WTC11 (cell line): ENCODE measurements around the gene RAD9B. TPM values are rescaled to one million over a fixed set of nuclear protein-coding genes. Genes with fewer than 3 reads are reported as not detected.

ENCODE experiments used
- ELF4 ChIP-seq: sonication (generic); formaldehyde crosslinking; IDR thresholded peaks from 2 replicates; pipeline ENCODE4 v1.8.1; 2022; ENCODE audit warnings: low read depth, mild to moderate bottlenecking, moderate library complexity, missing genetic modification reagents
- EMX1 ChIP-seq: fragments of 250-450 bp; sonication (Bioruptor Pico); IDR thresholded peaks from 2 replicates; pipeline ENCODE4 v1.8.0; 2021; ENCODE audit warnings: mild to moderate bottlenecking
- FOXP1 ChIP-seq: sonication (generic); formaldehyde crosslinking; IDR thresholded peaks from 2 replicates; pipeline ENCODE4 v1.8.0; 2022; ENCODE audit warnings: missing genetic modification reagents, mild to moderate bottlenecking, moderate library complexity, borderline replicate concordance
- FOXP4 ChIP-seq: sonication (generic); formaldehyde crosslinking; IDR thresholded peaks from 2 replicates; pipeline ENCODE4 v1.8.0; 2022; ENCODE audit warnings: mild to moderate bottlenecking, missing genetic modification reagents
- GABPB1 ChIP-seq: sonication (generic); formaldehyde crosslinking; IDR thresholded peaks from 2 replicates; pipeline ENCODE4 v1.8.1; 2023; ENCODE audit warnings: mild to moderate bottlenecking, missing genetic modification reagents
- GTF2I ChIP-seq: fragments of 250-450 bp; sonication (Bioruptor Pico); conservative IDR thresholded peaks from 2 replicates; pipeline ENCODE4 v1.4.0; 2021; ENCODE audit warnings: mild to moderate bottlenecking
- HMGA2 ChIP-seq: fragments of 250-450 bp; sonication (Bioruptor Pico); IDR thresholded peaks from 2 replicates; pipeline ENCODE4 v1.4.0; 2021; ENCODE audit warnings: mild to moderate bottlenecking, moderate library complexity
- IRF1 ChIP-seq: sonication (generic); formaldehyde crosslinking; IDR thresholded peaks from 2 replicates; pipeline ENCODE4 v1.8.0; 2023; ENCODE audit warnings: missing genetic modification reagents
- JAZF1 ChIP-seq: fragments of 250-450 bp; sonication (Bioruptor Pico); IDR thresholded peaks from 2 replicates; pipeline ENCODE4 v1.9.0; 2021; ENCODE audit warnings: moderate library complexity, mild to moderate bottlenecking, inconsistent platforms
- JUN ChIP-seq: sonication (generic); formaldehyde crosslinking; IDR thresholded peaks from 2 replicates; pipeline ENCODE4 v1.8.0; 2023; ENCODE audit warnings: mild to moderate bottlenecking, missing genetic modification reagents
- NFATC4 ChIP-seq: fragments of 250-450 bp; sonication (Bioruptor Pico); IDR thresholded peaks from 2 replicates; pipeline ENCODE4 v1.9.0; 2021; ENCODE audit warnings: mild to moderate bottlenecking
- NFE2L1 ChIP-seq: sonication (generic); formaldehyde crosslinking; IDR thresholded peaks from 2 replicates; pipeline ENCODE4 v1.8.1; 2023; ENCODE audit warnings: missing genetic modification reagents
- NFYB ChIP-seq: sonication (generic); formaldehyde crosslinking; conservative IDR thresholded peaks from 2 replicates; pipeline ENCODE4 v1.8.0; 2022; ENCODE audit warnings: low read depth, missing genetic modification reagents
- PREB ChIP-seq: sonication (generic); formaldehyde crosslinking; IDR thresholded peaks from 2 replicates; pipeline ENCODE4 v1.8.1; 2022; ENCODE audit warnings: mild to moderate bottlenecking, missing genetic modification reagents, moderate library complexity, borderline replicate concordance
- RORB ChIP-seq: fragments of 250-450 bp; sonication (Bioruptor Pico); IDR thresholded peaks from 2 replicates; pipeline ENCODE4 v1.9.0; 2021; ENCODE audit warnings: mild to moderate bottlenecking
- SP1 ChIP-seq: sonication (generic); formaldehyde crosslinking; conservative IDR thresholded peaks from 2 replicates; pipeline ENCODE4 v1.8.1; 2022; ENCODE audit warnings: missing genetic modification reagents
- TEAD1 ChIP-seq: sonication (generic); formaldehyde crosslinking; IDR thresholded peaks from 2 replicates; pipeline ENCODE4 v1.8.0; 2022; ENCODE audit warnings: mild to moderate bottlenecking, missing genetic modification reagents
- ZNF263 ChIP-seq: sonication (generic); formaldehyde crosslinking; IDR thresholded peaks from 2 replicates; pipeline ENCODE4 v1.8.1; 2022; ENCODE audit warnings: low read depth, mild to moderate bottlenecking, moderate library complexity, missing genetic modification reagents
- ZNF396 ChIP-seq: fragments of 250-450 bp; sonication (Bioruptor Pico); IDR thresholded peaks from 2 replicates; pipeline ENCODE4 v1.8.0; 2021; ENCODE audit warnings: mild to moderate bottlenecking, moderate library complexity, borderline replicate concordance
- ZNF423 ChIP-seq: fragments of 250-450 bp; sonication (Bioruptor Pico); IDR thresholded peaks from 2 replicates; pipeline ENCODE4 v2.1.2; 2022; ENCODE audit warnings: mild to moderate bottlenecking, moderate library complexity
- total RNA-seq: library from RNA; stranded (reverse); gene quantifications from 3 replicates; pipeline ENCODE4 v1.2.3, GENCODE V29; 2021
- TF ChIP-seq, protein P1 (sequence below): sonication (generic); formaldehyde crosslinking; IDR thresholded peaks from 2 replicates; pipeline ENCODE4 v1.8.1; 2023; ENCODE audit warnings: mild to moderate bottlenecking, missing genetic modification reagents, moderate library complexity
- TF ChIP-seq, protein P2 (sequence below): sonication (generic); formaldehyde crosslinking; conservative IDR thresholded peaks from 2 replicates; pipeline ENCODE4 v1.8.1; 2022; ENCODE audit warnings: mild to moderate bottlenecking, missing genetic modification reagents
- TF ChIP-seq, protein P3 (sequence below): sonication (generic); formaldehyde crosslinking; IDR thresholded peaks from 2 replicates; pipeline ENCODE4 v1.8.1; 2022; ENCODE audit warnings: low read depth, missing genetic modification reagents, borderline replicate concordance
- TF ChIP-seq, protein P4 (sequence below): fragments of 250-450 bp; sonication (Bioruptor Pico); IDR thresholded peaks from 2 replicates; pipeline ENCODE4 v1.9.0; 2021; ENCODE audit warnings: mild to moderate bottlenecking
- TF ChIP-seq, protein P5 (sequence below): fragments of 250-450 bp; sonication (Bioruptor Pico); IDR thresholded peaks from 2 replicates; pipeline ENCODE4 v1.9.0; 2021; ENCODE audit warnings: moderate library complexity, mild to moderate bottlenecking, inconsistent platforms, borderline replicate concordance

Gene RAD9B
- total RNA-seq, 1 experiment from 2014 or later: 0.09 TPM

GRCh38 chr12:110468214-110469048 lies 33.7 kb upstream of the RAD9B start, which contains the start of the genes FAM216A and GPN3 (continued):
- TF ChIP-seq GTF2I (CRISPR knock-in tag) (no peak), IRF1 (no peak), RORB (no peak), TEAD1 (CRISPR knock-in tag) (peak; percentile 58; the same call in 1 of the 2 replicates), ELF4 (CRISPR knock-in tag) (no peak), HMGA2 (CRISPR knock-in tag) (no peak), ZNF423 (no peak), NFE2L1 (CRISPR knock-in tag) (peak; percentile 44; the same call in 1 of the 2 replicates), NFATC4 (CRISPR knock-in tag) (no peak), ZNF263 (CRISPR knock-in tag) (no peak), GABPB1 (CRISPR knock-in tag) (peak; percentile 49; the same call in 1 of the 2 replicates), FOXP4 (CRISPR knock-in tag) (no peak; the same call in 1 of the 2 replicates), JAZF1 (CRISPR knock-in tag) (no peak), PREB (no peak), EMX1 (CRISPR knock-in tag) (no peak), SP1 (CRISPR knock-in tag) (peak; percentile 97), ZNF396 (no peak), NFYB (CRISPR knock-in tag) (peak; percentile 21; the same call in 1 of the 2 replicates), FOXP1 (CRISPR knock-in tag) (no peak; the same call in 1 of the 2 replicates), JUN (CRISPR knock-in tag) (no peak)
- TF ChIP-seq, protein P1, sequence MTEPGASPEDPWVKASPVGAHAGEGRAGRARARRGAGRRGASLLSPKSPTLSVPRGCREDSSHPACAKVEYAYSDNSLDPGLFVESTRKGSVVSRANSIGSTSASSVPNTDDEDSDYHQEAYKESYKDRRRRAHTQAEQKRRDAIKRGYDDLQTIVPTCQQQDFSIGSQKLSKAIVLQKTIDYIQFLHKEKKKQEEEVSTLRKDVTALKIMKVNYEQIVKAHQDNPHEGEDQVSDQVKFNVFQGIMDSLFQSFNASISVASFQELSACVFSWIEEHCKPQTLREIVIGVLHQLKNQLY (CRISPR knock-in tag): no peak
- TF ChIP-seq, protein P2, sequence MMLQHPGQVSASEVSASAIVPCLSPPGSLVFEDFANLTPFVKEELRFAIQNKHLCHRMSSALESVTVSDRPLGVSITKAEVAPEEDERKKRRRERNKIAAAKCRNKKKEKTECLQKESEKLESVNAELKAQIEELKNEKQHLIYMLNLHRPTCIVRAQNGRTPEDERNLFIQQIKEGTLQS (CRISPR knock-in tag): no peak
- TF ChIP-seq, protein P3, sequence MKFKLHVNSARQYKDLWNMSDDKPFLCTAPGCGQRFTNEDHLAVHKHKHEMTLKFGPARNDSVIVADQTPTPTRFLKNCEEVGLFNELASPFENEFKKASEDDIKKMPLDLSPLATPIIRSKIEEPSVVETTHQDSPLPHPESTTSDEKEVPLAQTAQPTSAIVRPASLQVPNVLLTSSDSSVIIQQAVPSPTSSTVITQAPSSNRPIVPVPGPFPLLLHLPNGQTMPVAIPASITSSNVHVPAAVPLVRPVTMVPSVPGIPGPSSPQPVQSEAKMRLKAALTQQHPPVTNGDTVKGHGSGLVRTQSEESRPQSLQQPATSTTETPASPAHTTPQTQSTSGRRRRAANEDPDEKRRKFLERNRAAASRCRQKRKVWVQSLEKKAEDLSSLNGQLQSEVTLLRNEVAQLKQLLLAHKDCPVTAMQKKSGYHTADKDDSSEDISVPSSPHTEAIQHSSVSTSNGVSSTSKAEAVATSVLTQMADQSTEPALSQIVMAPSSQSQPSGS (CRISPR knock-in tag): no peak
- TF ChIP-seq, protein P4, sequence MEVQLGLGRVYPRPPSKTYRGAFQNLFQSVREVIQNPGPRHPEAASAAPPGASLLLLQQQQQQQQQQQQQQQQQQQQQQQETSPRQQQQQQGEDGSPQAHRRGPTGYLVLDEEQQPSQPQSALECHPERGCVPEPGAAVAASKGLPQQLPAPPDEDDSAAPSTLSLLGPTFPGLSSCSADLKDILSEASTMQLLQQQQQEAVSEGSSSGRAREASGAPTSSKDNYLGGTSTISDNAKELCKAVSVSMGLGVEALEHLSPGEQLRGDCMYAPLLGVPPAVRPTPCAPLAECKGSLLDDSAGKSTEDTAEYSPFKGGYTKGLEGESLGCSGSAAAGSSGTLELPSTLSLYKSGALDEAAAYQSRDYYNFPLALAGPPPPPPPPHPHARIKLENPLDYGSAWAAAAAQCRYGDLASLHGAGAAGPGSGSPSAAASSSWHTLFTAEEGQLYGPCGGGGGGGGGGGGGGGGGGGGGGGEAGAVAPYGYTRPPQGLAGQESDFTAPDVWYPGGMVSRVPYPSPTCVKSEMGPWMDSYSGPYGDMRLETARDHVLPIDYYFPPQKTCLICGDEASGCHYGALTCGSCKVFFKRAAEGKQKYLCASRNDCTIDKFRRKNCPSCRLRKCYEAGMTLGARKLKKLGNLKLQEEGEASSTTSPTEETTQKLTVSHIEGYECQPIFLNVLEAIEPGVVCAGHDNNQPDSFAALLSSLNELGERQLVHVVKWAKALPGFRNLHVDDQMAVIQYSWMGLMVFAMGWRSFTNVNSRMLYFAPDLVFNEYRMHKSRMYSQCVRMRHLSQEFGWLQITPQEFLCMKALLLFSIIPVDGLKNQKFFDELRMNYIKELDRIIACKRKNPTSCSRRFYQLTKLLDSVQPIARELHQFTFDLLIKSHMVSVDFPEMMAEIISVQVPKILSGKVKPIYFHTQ (CRISPR knock-in tag): no peak
- TF ChIP-seq, protein P5, sequence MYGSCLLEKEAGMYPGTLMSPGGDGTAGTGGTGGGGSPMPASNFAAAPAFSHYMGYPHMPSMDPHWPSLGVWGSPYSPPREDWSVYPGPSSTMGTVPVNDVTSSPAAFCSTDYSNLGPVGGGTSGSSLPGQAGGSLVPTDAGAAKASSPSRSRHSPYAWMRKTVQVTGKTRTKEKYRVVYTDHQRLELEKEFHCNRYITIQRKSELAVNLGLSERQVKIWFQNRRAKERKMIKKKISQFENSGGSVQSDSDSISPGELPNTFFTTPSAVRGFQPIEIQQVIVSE (CRISPR knock-in tag): no peak
